GM23338 (cell line): ENCODE results near the gene BTN2A1.
"Not testable (repeated sequence)": the region's sequence is repeated elsewhere in the genome, so short reads cannot be mapped to it uniquely, and the experiment has no call there.

Experiments
- CREB1 ChIP-seq: fragments of 250-450 bp; sonication (Bioruptor Pico); IDR thresholded peaks from 2 replicates; pipeline ENCODE4 v1.5.0; 2020; ENCODE audit warnings: low read depth, mild to moderate bottlenecking, moderate library complexity
- CTCF ChIP-seq, 2 experiments: fragments of 200-600 bp in 1 of 2; sonication (generic) in 1 of 2; conservative IDR thresholded peaks; 2 replicates each; pipeline versions ENCODE4 v1.5.1 to v1.6.1; 2016 to 2017; ENCODE audit warnings: antibody characterized with exemption in 2 of 2, low read depth in 2 of 2, mild to moderate bottlenecking in 2 of 2, moderate library complexity in 1 of 2
- EZH2 ChIP-seq: fragments of 200-600 bp; sonication (generic); IDR thresholded peaks from one replicate; pipeline ENCODE4 v1.8.0; 2017; ENCODE audit warnings: antibody characterized with exemption, mild to moderate bottlenecking, low read depth; ENCODE audit not compliant: unreplicated experiment
- EZH2phosphoT487 ChIP-seq: fragments of 200-600 bp; sonication (generic); IDR thresholded peaks from one replicate; pipeline ENCODE4 v1.8.1; 2018; ENCODE audit warnings: antibody characterized with exemption; ENCODE audit not compliant: unreplicated experiment
- JUNB ChIP-seq: IDR thresholded peaks from one replicate; pipeline ENCODE4 v1.6.1; 2016; ENCODE audit warnings: antibody characterized with exemption; ENCODE audit not compliant: unreplicated experiment
- POLR2AphosphoS5 ChIP-seq: IDR thresholded peaks from 2 replicates; pipeline ENCODE4 v1.6.1; 2016; ENCODE audit warnings: antibody characterized with exemption, low read depth

- not testable (repeated sequence) for TF ChIP-seq CTCF (conservative IDR thresholded peaks at IDR 0.05; ENCODE audit: low read depth in 2 of 2); EZH2; CREB1 (CRISPR knock-in tag); POLR2AphosphoS5; EZH2phosphoT487; JUNB
These were observed 53.3 kb downstream of the BTN2A1 start for GRCh38 chr6:26511033-26511432.
